ENCODE results near the gene UGGT2. TPM values are rescaled to one million over a fixed set of nuclear protein-coding genes. Genes with fewer than 3 reads are reported as not detected.

UGGT2 gene
- total and polyA plus RNA-seq, 2 of the 13 experiments (the other 11 are each of a cell fraction or from before 2014, with no cell fraction given) = 13.2 to 27.1 TPM

GRCh38 chr13:95841894-95842293, 211.3 kb downstream of the UGGT2 start (continued):
- TF ChIP-seq FOXA1 (IDR thresholded peaks at IDR 0.05) = no peak
- no peak for TF ChIP-seq FOXA1 (CRISPR knock-in tag; IDR thresholded peaks at IDR 0.05)
- no peak for TF ChIP-seq NCOA1 (CRISPR knock-in tag; IDR thresholded peaks at IDR 0.05)
- TF ChIP-seq NFIC (IDR thresholded peaks at IDR 0.05; ENCODE audit: low read length) = no peak

- no peaks in the 10 kb centered on the region for H3K36me3 ChIP-seq (replicated peaks in 1 of 2; ENCODE audit: control insufficient read depth in 1 of 2, insufficient read depth in 2 of 2, low read length in 2 of 2)
- DNase-seq (ENCODE audit: low spot score) = peak; percentile 32
- no peaks in the 10 kb centered on the region for H3K27me3 ChIP-seq (ENCODE audit: control insufficient read depth in 1 of 2, insufficient read depth in 2 of 2, low read length in 2 of 2)
- no peak overlapping the region for H3K9ac ChIP-seq (ENCODE audit: insufficient read depth, low read depth, low read length)
- no TSS peak for BruUV-seq (replicated peaks)
- peaks cover 18% of the 10 kb centered on the region for H3K9me3 ChIP-seq (ENCODE audit: low read length)
- H3K4me1 ChIP-seq (ENCODE audit: insufficient read depth, low read length) = no peaks in the 10 kb centered on the region
- no peaks in the 10 kb centered on the region for H3K79me2 ChIP-seq (ENCODE audit: insufficient read depth, low read length)
- peak; percentile 68 for FAIRE-seq
- in situ Hi-C loops (cut with HindIII; ENCODE audit: extremely low pct_ligation_motif_present, low pct_unique_long_range_greater_than_20kb) (no loop called here), intact Hi-C loops (cut with micrococcal nuclease; ENCODE audit: unreplicated experiment) (loop anchor here (1.0 to 2.0 kb wide), 4 partner anchors 153 to 339 kb away; no protein-coding TSS in a partner anchor)
- no peaks in the 10 kb centered on the region for H4K20me1 ChIP-seq (ENCODE audit: insufficient read depth, low read length)
- peak; percentile 84 for ATAC-seq
- H2AFZ ChIP-seq (ENCODE audit: low read length) = no peak overlapping the region
- H3K4me2 ChIP-seq (ENCODE audit: low read depth, low read length) = no peak overlapping the region
- no peak overlapping the region for H3K4me3 ChIP-seq (replicated peaks in 1 of 3; ENCODE audit: insufficient read depth in 1 of 3, low read depth in 2 of 3, low read length in 3 of 3)
- ChIA-PET POLR2A (no interaction called here), CTCF (ENCODE audit: low intra/inter-chr PET ratio, low total read pairs) (interaction anchor here (1.4 to 2.2 kb wide), 3 partner anchors 173 to 340 kb away, joined by 5 to 15 read pairs (median 6); no protein-coding TSS in a partner anchor)
- 67% methylated on average over 2 of the region's 3 CpGs for WGBS (ENCODE audit: low lambda C conversion rate)
- no peak overlapping the region for H3K27ac ChIP-seq (ENCODE audit: extremely low read length, insufficient read depth, low read length)
- TF ChIP-seq BCL3 (CRISPR knock-in tag; IDR thresholded peaks at IDR 0.05) = no peak
- TF ChIP-seq SYNCRIP (IDR thresholded peaks at IDR 0.05; ENCODE audit: insufficient read depth, low read depth, low read length) = no peak
- peak; percentile 85 for TF ChIP-seq SMC3 (IDR thresholded peaks at IDR 0.05; ENCODE audit: low read length)
- TF ChIP-seq XRCC5 (optimal IDR thresholded peaks at IDR 0.05; ENCODE audit: low read length) = peak; percentile 33
- TF ChIP-seq, protein P1, sequence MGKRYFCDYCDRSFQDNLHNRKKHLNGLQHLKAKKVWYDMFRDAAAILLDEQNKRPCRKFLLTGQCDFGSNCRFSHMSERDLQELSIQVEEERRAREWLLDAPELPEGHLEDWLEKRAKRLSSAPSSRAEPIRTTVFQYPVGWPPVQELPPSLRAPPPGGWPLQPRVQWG (CRISPR knock-in tag; IDR thresholded peaks at IDR 0.05; ENCODE audit: borderline replicate concordance, low read depth) = no peak
- no peak for TF ChIP-seq ZFAT (CRISPR knock-in tag; conservative IDR thresholded peaks at IDR 0.05)
- TF ChIP-seq RAD21 (CRISPR knock-in tag; IDR thresholded peaks at IDR 0.05) = peak; percentile 77
- no peak for TF ChIP-seq ZNF274 (CRISPR knock-in tag; IDR thresholded peaks at IDR 0.05)
- peak; percentile 93 for TF ChIP-seq STAG1 (CRISPR knock-in tag; IDR thresholded peaks at IDR 0.05)
- TF ChIP-seq FOSL1 (CRISPR knock-in tag; IDR thresholded peaks at IDR 0.05; ENCODE audit: borderline replicate concordance) = no peak
- no peak for TF ChIP-seq ZNF790 (CRISPR knock-in tag; IDR thresholded peaks at IDR 0.05; ENCODE audit: borderline replicate concordance)
- TF ChIP-seq CTCF (CRISPR knock-in tag; IDR thresholded peaks at IDR 0.05) = peak; percentile 89
- TF ChIP-seq, protein P2, sequence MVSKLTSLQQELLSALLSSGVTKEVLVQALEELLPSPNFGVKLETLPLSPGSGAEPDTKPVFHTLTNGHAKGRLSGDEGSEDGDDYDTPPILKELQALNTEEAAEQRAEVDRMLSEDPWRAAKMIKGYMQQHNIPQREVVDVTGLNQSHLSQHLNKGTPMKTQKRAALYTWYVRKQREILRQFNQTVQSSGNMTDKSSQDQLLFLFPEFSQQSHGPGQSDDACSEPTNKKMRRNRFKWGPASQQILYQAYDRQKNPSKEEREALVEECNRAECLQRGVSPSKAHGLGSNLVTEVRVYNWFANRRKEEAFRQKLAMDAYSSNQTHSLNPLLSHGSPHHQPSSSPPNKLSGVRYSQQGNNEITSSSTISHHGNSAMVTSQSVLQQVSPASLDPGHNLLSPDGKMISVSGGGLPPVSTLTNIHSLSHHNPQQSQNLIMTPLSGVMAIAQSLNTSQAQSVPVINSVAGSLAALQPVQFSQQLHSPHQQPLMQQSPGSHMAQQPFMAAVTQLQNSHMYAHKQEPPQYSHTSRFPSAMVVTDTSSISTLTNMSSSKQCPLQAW (CRISPR knock-in tag; IDR thresholded peaks at IDR 0.05) = 0 out of 2 replicates have a peak, but pooled peaks have one; percentile 33
- TF ChIP-seq ZNF777 (CRISPR knock-in tag; IDR thresholded peaks at IDR 0.05) = no peak
Observed at GRCh38 chr13:95834134-95834765, 219.0 kb downstream of the UGGT2 start.
